Measurements from ENCODE around the gene MARCHF2.
"Not testable (repeated sequence)": the region's sequence is repeated elsewhere in the genome, so short reads cannot be mapped to it uniquely, and the experiment has no call there.

Gene MARCHF2

DNA sequence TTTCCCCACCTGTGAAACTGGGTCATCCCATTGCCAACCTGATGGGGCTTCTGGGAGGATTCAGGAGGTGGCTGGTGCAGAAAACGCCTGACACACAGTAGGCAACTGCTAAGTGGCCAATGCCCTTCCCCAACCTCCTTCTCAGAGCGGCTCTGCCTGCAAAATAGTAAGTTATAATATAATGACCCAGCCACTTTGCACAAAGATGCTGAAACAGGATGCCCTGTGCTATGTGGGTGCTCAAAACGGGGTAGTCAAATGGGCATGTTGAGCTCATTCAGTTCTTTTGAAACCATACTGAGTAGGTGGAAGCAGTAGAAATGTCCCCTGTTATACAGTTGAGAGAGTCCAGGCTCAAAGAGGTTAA lies 507 bp downstream of the MARCHF2 start:
- no peak for DNase-seq

DNA sequence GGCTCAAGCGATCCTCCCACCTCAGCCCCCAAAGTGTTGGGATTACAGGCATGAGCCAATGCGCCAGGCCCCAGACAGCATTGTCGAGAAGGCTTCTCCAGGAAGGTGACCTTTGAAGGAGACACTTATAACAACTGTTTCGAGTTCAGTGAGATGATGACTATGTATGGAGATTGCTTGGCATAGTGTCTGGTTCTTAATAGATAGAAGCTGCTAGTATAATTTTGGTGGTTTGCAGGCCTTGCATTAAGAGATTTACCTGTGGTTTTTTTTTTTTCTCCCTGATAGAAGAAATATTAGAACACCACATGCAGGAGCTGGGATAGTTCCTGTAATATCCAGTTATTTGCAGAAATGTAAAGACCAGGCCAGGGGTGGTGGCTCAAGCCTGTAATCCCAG lies 3.7 kb downstream of the MARCHF2 start:
- no peak for DNase-seq

GRCh38 chr19:8421484-8422461 lies 8.7 kb downstream of the MARCHF2 start:
- DNase-seq: no peak

GRCh38 chr19:8423817-8424223 lies 10.7 kb downstream of the MARCHF2 start:
- no peak for DNase-seq

DNA sequence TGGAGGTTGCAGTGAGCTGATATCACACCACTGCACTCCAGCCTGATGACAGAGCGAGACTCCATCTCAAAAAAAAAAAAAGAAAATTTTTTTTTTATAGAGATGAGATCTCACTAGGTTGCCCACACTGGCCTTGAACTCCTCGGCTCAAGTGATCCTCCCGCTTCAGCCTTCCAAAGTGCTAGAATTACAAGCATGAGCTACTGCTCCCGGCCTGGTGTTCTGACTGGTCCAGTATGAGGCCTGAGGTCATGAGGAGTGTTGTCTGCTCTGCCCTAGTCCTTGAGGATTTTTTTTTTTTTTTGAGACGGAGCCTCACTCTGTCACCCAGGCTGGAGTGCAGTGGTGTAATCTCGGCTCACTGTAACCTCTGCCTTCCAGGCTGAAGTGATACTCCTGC lies 12.2 kb downstream of the MARCHF2 start:
- not testable (repeated sequence) for DNase-seq

DNA sequence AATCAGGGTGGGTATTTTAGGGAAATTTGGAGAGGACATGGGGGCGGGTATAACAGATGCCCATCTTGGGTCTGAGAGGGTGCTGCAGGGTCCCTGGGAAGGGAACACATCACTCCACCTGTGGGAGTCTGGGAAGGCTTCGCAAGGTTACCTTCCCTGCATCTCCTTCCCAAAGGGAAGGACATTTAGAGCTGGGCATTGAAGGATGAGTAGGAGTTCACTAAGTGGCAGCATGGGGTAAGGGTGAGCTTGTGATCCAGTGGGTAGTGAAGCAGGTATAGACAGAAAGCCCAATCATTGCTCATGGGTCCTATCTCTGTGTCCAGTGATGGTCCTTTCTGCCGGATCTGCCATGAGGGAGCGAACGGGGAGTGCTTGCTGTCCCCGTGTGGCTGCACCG lies 13.2 kb downstream of the MARCHF2 start:
- no peak for DNase-seq

DNA sequence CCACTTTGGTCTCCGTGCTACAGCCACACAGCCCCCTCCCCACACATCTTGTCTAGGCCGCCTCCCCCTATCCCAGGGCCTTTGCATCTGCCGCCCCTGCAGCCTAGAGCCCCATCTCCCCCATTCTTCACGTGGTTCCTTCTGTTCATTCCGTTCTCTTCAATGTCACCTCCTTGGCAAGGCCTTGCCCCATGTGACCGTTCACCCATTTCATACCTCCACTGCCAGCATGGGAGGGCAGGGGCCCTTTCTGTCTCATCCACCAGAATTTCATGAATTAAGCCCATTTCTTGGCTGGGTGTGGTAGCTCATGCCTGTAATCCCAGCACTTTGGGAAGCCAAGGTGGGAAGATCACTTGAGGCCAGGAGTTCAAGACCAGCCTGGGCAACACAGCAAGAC lies 15.9 kb downstream of the MARCHF2 start:
- DNase-seq: no peak

GRCh38 chr19:8429826-8430225 lies 16.7 kb downstream of the MARCHF2 start:
- DNase-seq: no peak

DNA sequence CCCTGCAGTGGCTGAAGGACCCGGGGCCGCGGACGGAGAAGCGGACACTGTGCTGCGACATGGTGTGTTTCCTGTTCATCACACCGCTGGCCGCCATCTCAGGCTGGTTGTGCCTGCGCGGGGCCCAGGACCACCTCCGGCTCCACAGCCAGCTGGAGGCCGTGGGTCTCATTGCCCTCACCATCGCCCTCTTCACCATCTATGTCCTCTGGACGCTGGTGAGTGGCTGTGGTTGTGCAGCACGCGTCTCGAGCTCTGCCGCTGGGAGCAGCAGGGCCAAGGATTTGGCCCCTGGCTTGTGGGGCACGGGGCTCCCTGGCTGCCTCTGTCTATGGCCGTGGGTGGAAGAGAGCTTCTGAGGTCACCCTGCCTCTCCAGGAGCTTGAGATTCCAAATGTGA lies 17.5 kb downstream of the MARCHF2 start:
- DNase-seq: no peak

GRCh38 chr19:8438236-8438635 lies 25.1 kb downstream of the MARCHF2 start:
- DNase-seq: no peak

DNA sequence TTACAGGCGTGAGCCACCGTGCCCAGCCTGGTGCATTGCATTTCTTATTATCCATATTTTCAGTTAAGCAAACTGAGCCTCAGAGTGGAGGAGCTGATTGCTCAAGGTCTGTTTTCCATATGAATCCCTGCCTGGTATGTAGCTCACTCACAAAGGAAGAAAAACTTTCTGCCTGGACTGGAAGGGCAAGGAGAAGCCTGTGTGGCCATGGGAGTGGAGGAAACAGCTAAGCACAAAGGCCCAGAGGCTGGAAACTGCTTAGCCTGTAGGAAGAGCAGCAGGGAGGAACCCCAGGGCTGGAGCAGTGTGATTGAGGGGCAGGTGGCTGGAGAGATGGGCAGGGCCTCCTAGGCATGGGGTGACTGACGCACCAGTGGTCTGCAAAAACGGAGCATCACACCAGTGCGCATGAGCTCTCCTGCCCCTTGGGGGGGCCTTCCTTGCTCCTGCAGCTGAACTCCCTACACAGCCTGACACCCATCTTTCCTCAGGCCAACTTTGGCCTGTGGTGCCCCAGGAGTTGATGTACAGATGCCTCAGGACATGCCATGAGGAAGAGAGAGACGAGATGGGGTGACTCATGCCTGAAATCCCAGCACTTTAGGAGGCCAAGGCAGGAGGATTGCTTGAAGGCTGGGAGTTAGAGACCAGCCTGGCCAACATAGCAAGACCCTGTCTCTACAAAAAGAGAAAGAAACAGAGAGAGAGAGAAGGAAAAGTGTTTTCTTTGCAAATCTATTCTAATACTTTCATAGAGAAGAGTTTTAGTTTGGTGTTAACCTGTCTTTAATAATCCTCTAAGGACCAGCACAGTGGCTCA lies 28.8 kb downstream of the MARCHF2 start:
- DNase-seq: no peak

- DNase-seq: not testable (repeated sequence)
Measured at GRCh38 chr19:8444140-8444676, 31.1 kb downstream of the MARCHF2 start.

DNA sequence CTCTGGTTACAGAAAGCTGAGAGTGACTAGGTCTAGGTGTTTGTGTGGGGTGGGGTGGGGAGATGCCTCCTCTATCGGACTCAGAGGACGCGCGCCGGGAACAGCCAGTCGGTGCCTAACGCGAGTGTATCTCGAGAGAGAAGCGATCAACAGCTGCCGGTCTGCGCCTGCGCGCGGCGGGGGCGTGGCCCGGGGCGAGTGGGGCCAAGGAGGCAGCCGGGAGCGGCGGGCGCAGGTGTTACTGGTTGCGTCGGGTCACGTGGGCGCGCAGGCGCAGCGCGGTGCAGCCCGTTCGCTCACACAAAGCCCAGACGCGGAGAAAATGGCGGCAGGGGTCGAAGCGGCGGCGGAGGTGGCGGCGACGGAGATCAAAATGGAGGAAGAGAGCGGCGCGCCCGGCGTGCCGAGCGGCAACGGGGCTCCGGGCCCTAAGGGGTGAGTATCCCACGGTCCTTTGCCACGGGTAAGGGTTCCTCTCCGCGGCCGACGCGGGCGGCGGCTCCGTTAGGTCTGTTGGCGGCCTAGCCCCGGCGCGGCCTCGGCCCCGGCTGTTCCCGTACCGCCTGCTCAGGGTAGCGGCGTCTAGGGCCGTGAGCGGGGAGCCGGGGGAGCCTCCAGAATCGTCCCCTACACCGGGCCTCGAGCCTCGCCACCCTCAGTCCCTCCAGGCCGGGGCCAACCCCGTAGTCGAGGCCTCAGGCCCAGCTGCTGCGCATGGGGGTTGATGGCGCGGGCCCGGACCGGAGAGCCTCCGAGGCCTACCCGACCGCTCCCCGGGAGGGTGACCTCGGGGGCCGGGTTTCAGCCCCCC lies 31.8 kb downstream of the MARCHF2 start, which contains the start of gene HNRNPM:
Gene HNRNPM, plus strand, starts transcription at position 299 of the 811 bp plus-strand sequence. Its CDS starts 24 bp downstream, at position 323.
- peak; percentile 93 to 99 for DNase-seq

DNA sequence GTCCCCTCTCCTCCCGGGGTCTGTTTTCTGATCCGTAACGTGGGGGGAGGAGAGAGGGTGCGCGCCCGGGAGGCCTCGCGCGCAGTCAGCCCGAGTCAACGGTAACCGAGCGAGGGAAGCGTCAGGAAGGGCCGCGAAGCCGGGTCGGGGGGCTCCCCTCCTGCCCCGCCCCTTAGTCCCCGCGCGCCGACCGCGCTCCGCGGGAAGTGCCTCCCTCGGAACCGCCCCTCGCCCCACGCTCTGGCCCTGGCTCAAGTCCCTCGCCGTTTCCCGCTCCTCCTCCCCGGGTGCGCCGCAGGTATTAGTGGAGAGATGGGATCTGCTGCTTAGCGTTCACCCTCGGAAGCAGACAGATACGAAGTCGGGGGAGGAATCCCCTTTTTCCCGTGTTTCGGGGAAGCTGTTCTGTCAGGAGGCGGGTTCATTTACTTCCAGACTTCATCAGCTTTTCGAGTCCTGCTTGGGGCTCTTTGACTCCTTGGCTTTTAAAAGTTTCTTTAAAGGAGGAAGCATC lies 32.4 kb downstream of the MARCHF2 start:
- DNase-seq: peak in 1 of 2 experiments; percentile 55

GRCh38 chr19:8446061-8446709 lies 33.1 kb downstream of the MARCHF2 start:
- DNase-seq: no peak

GRCh38 chr19:8449830-8450229 lies 36.7 kb downstream of the MARCHF2 start:
- DNase-seq: no peak

GRCh38 chr19:8451377-8451776 lies 38.3 kb downstream of the MARCHF2 start:
- DNase-seq: no peak

GRCh38 chr19:8451885-8452284 lies 38.8 kb downstream of the MARCHF2 start:
- DNase-seq: no peak

GRCh38 chr19:8452446-8453123 lies 39.5 kb downstream of the MARCHF2 start:
- DNase-seq: no peak

DNA sequence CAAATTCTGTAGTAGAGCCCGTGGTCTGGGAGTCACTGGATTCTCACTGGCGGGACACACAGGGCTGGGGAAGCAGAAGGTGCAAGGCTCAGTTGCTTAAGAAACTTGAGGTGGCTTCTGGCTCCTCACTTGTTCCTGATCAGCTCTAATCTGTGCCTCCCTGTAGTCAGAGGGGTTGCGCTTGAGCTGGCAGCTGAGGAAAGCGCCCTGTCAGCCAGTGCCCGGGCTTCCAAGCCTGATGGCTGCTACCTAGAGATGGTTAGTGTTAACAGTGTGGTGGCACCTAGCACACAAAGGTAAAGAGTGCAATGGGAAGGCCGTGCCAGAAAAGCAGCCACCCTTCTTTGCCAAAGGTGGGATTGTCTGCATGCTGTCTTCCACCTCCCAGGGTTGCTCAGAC lies 40.5 kb downstream of the MARCHF2 start:
- no peak for DNase-seq

- no peak for DNase-seq
Measured at GRCh38 chr19:8454218-8454617, 41.1 kb downstream of the MARCHF2 start.

All from NCI-H526 (cell line).